ENCODE measurements around the gene MRNIP.

MRNIP gene

GRCh38 chr5:179879003-179879689 lies 20.5 kb upstream of the MRNIP start:
- H3K4me3 ChIP-seq (ENCODE audit: low read depth, low read length, poor library complexity, severe bottlenecking) = no peak overlapping the region
- H3K9ac ChIP-seq (ENCODE audit: low read length) = no peak overlapping the region
- H3K9me2 ChIP-seq (ENCODE audit: low read depth, low read length) = no peaks in the 10 kb centered on the region
- no peak overlapping the region for H3K4me2 ChIP-seq (ENCODE audit: low read length)
- no peak overlapping the region for H2AFZ ChIP-seq (ENCODE audit: low read length)
- H3K27me3 ChIP-seq (ENCODE audit: insufficient read depth, low read length) = no peaks in the 10 kb centered on the region
- peaks cover 52% of the 10 kb centered on the region for H3K36me3 ChIP-seq (ENCODE audit: insufficient read depth, low read length)
- H3K79me2 ChIP-seq (ENCODE audit: insufficient read depth, low read length) = no peaks in the 10 kb centered on the region
- H3K27ac ChIP-seq (ENCODE audit: low read depth, low read length, poor library complexity, severe bottlenecking) = no peak overlapping the region
- H4K20me1 ChIP-seq (ENCODE audit: insufficient read depth, low read length) = no peaks in the 10 kb centered on the region
- no peaks in the 10 kb centered on the region for H3K4me1 ChIP-seq (ENCODE audit: insufficient read depth, low read length, severe bottlenecking)
- no peaks in the 10 kb centered on the region for H3F3A ChIP-seq (ENCODE audit: insufficient read depth, low read length)
- peaks cover 17% of the 10 kb centered on the region for H3K9me3 ChIP-seq (ENCODE audit: low read length)
- TF ChIP-seq CTCF (IDR thresholded peaks at IDR 0.05; ENCODE audit: low read length) (no peak), EZH2 (IDR thresholded peaks at IDR 0.05; ENCODE audit: borderline replicate concordance, low read length) (no peak)

- Histone ChIP-seq H3K4me1 (ENCODE audit: insufficient read depth, low read length, severe bottlenecking) (no peaks in the 10 kb centered on the region), H3F3A (ENCODE audit: insufficient read depth, low read length) (no peaks in the 10 kb centered on the region), H3K79me2 (ENCODE audit: insufficient read depth, low read length) (no peaks in the 10 kb centered on the region), H3K4me2 (ENCODE audit: low read length) (no peak overlapping the region), H3K27ac (ENCODE audit: low read depth, low read length, poor library complexity, severe bottlenecking) (no peak overlapping the region), H3K9ac (ENCODE audit: low read length) (no peak overlapping the region), H2AFZ (ENCODE audit: low read length) (no peak overlapping the region), H3K4me3 (ENCODE audit: low read depth, low read length, poor library complexity, severe bottlenecking) (no peak overlapping the region), H3K27me3 (ENCODE audit: insufficient read depth, low read length) (no peaks in the 10 kb centered on the region), H3K9me3 (ENCODE audit: low read length) (peaks cover 10% of the 10 kb centered on the region), H3K36me3 (ENCODE audit: insufficient read depth, low read length) (peaks cover 44% of the 10 kb centered on the region), H3K9me2 (ENCODE audit: low read depth, low read length) (no peaks in the 10 kb centered on the region), H4K20me1 (ENCODE audit: insufficient read depth, low read length) (no peaks in the 10 kb centered on the region)
- TF ChIP-seq CTCF (IDR thresholded peaks at IDR 0.05; ENCODE audit: low read length) (no peak), EZH2 (IDR thresholded peaks at IDR 0.05; ENCODE audit: borderline replicate concordance, low read length) (no peak)
Observed at GRCh38 chr5:179878222-179879002, 19.8 kb upstream of the MRNIP start.

- no peaks in the 10 kb centered on the region for H4K20me1 ChIP-seq (ENCODE audit: insufficient read depth, low read length)
- peaks cover 37% of the 10 kb centered on the region; the same call in 1 of the 2 replicates for H3K36me3 ChIP-seq (ENCODE audit: insufficient read depth, low read length)
- H3K4me2 ChIP-seq (ENCODE audit: low read length) = no peak overlapping the region
- no peaks in the 10 kb centered on the region for H3K9me3 ChIP-seq (ENCODE audit: low read length)
- H3K4me1 ChIP-seq (ENCODE audit: insufficient read depth, low read length, severe bottlenecking) = no peaks in the 10 kb centered on the region
- H3K27ac ChIP-seq (ENCODE audit: low read depth, low read length, poor library complexity, severe bottlenecking) = no peak overlapping the region
- H3F3A ChIP-seq (ENCODE audit: insufficient read depth, low read length) = no peaks in the 10 kb centered on the region
- H2AFZ ChIP-seq (ENCODE audit: low read length) = no peak overlapping the region
- no peak overlapping the region for H3K4me3 ChIP-seq (ENCODE audit: low read depth, low read length, poor library complexity, severe bottlenecking)
- H3K9ac ChIP-seq (ENCODE audit: low read length) = no peak overlapping the region
- TF ChIP-seq CTCF (IDR thresholded peaks at IDR 0.05; ENCODE audit: low read length) (no peak), EZH2 (IDR thresholded peaks at IDR 0.05; ENCODE audit: borderline replicate concordance, low read length) (no peak)
- no peaks in the 10 kb centered on the region for H3K27me3 ChIP-seq (ENCODE audit: insufficient read depth, low read length)
- H3K9me2 ChIP-seq (ENCODE audit: low read depth, low read length) = no peaks in the 10 kb centered on the region
- H3K79me2 ChIP-seq (ENCODE audit: insufficient read depth, low read length) = no peaks in the 10 kb centered on the region
Observed at GRCh38 chr5:179876610-179876952, 18.0 kb upstream of the MRNIP start.

Measured in OCI-LY1 (cell line).